NCI-H1694 treated with DMSO at 0.1 percent for 48 hours (cell line): Measurements from ENCODE around the gene SYT1.
"Not testable (repeated sequence)": the region's sequence is repeated elsewhere in the genome, so short reads cannot be mapped to it uniquely, and the experiment has no call there.

ENCODE experiments used
- DNase-seq: peaks from one replicate; lab custom pipeline; 2025; lab: John Stamatoyannopoulos, UW

SYT1 gene

DNA sequence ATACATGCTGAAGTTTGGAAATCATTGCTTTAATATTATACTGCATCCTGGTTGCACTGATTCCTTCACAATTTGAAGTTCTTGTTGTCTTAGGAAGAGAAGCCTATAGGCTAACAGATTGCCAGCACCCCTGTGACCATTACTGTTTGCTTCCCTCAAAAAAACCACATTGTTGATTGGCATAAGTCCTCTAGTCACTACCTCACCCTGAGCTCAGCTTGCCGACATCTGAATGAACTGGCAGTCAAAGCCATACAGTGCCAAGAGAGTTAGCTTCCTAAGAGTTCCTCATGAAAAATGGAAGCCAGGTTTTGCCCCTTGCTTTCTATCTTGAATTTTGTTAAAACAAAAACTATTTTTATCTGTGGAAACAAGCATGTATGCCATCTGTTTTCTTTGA lies 276.1 kb downstream of the SYT1 start:
- DNase-seq: no peak

DNA sequence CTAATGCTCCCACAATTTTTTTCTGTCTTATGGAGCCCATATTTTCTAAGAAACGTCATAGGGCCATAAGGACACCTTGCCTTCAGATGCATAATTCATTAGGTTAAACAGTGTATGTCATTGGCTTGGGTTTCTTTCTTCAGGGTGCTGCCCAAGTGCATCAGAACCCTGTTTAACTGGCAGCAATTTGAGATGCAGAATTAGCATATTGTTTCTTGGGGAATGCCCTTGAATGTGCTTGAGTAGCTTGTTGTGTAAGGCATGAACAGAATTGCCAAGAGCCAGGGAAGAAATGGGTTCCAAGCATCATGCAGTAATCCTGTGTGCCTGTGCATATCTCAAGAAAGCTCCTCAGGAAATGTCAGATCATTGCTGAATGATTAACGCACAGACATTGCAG lies 277.2 kb downstream of the SYT1 start:
- DNase-seq: no peak

DNA sequence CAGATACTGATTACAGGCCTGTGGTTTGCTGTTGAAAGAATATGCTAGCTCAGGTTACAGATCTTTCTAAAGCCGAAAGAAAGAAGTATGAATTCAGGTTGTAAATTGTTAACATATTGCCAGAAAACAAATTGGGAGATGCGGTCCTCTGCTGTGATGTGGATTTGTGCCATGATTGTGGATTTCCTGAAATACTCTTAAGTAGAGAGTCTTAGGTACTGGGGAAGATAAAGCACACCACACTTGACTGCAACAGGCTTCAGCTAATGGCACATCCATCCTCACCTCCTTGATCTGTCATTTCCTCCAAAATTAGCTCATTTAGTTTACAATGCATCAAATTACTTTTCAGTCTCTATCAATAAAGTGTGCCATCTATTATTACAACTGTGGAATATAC lies 279.2 kb downstream of the SYT1 start:
- no peak for DNase-seq

DNA sequence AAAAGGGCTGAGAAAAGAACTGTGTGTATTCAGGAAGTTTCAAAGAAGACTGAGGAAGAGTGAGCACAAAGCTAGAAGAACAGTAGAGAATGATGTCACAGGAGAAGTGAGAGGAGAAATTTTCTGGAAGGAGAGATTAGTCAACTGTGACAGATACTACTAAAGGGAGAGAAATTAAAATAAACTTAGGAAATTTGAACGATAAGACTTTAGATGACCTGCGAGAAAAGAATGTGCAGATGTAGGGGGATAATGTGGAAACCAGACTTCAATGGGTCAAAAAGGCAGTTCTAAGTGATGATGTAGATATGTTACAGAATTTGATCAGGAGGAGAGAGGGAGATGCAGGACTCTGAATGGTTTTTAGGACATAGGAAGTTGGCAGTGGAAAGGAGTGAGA lies 287.4 kb downstream of the SYT1 start:
- DNase-seq: no peak

DNA sequence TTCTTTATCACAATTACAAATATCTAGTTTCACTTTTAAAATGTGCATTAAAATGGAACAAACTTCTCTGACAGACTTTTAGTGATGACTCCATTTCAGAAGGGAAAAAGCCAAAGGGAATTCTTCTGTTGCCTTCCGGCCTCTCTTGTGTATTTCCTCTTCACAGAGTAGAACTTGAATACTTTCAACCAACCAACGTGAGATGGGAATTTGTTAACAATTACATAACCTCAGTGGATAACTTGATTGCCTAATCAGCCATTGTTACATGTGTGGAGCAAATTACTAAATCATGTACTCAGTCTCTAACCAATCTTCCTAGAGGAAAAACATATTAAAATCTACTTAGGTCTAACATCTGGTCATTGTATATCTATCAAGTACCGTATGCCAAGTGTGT lies 291.1 kb downstream of the SYT1 start:
- no peak for DNase-seq

DNA sequence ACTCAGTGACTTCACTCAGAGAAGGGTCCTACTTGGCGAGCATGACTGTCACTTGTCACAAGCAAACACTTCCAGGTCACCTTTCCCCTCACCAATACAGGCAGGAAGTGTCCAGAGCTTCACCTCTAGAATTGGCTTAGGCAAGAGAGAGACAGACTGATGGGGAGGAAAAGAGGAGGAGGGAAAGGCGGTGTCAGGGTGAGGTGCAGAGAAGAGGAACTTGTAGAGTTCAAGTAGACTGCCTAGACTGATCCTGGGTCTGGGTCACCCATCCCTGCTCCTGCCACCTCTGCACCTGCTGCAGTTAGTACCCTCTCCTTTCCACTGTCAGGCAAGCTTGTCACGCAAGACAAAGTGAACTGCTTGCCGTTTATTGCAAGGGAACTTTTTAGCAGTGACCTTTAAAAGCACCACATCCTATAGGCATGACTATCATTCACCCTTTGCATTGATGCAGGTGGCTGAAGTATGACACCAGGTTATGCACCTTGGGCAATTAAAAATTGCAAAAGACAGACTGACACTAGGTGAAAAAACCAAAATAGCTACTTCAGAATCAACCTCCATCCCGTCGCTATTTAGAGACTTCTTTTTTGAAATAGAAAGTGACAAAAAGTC lies 292.4 kb downstream of the SYT1 start:
- no peak for DNase-seq

DNA sequence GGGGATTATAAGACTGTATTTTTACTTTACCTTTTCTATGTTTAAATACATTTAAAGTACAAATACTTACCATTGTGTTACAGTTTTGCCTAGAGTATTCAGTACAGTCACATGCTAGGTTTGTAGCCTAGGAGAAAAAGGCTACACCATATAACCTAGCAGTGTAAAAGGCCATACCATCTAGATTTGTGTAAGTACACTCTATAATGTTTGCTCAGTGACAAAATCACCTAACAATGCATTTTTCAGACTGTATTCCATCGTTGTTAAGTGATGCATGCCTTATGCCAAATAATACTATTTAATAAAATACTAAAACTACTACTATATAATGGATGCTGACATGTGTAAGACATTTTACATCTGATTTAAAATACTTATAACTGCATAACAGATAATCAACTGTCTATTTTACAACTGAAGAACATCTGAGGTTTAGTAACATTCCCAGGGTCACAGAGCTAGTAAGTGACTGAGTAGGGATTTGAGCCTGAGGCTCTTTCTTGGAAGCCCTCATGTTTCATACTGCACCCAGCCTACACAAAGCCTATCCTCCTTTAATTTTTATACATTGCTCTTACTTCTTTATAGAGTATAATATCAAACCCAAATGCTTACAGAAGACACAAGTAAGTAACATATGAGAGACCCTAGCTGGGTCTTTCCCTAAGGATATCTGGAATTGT lies 296.8 kb downstream of the SYT1 start:
- no peak for DNase-seq

DNA sequence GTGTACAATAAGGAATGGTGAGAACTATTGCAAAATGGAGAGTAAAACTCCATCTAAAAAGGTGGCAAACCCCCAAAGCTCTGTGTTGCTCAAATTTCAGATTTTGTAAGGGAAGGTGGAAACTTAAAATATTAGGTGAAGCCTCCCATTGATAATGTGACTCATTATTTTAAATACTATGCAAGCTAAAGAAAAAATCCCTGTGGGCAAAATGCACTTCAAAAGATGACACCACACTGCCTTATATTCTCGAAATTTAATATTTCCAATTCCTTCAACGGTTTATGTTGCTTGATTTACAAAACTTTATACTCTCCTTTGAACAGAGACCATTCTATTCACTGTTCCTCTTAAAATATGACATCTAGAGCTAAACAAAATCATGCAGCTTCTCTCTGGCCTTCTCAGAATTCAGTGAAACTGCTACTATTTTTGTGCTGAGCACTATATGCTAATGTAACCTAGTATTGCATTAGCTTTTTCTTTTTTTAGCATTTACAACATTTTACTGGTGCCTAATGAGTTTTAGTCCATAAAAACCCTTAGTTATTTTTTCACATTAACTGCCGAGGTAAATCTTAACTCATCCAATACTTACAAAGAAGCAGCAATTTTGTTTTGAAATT lies 297.7 kb downstream of the SYT1 start:
- no peak for DNase-seq

DNA sequence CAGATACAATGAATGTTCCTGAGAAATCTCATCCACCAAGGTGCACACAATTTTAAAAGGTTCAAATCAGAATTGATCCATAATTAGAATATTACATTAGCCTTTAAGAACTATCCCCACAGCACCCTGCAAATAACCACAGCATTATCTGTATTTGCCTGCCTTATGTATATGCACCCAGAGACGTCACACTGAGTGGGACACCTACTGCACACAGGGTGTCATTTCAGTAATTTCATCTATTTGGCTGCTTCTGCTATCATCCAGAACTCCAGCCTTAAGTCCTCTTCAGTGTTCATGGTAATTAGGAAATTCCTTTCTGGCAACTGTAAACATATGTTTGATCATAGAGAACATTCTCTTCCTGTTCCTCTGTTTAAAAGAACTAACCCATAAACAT lies 298.4 kb downstream of the SYT1 start:
- DNase-seq: no peak

DNA sequence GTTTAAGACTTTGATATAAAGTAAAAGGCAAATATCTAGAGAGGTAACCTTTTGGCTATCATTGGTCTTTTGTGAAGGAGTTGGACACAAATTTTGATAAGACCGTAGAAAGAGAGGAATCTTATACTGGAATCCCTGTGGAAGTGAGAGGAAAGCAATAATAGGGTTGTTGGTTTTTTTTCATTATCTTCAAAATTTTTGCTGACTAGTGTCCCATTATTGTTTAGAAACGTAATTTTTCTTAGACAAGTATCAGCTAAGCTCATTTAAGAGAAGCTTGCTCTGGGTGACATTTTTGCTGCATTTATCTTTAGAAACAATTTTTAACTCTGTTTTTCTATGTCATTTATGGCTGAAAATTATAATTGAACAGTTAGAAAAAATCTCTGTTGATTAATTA lies 300.3 kb downstream of the SYT1 start:
- no peak for DNase-seq

DNA sequence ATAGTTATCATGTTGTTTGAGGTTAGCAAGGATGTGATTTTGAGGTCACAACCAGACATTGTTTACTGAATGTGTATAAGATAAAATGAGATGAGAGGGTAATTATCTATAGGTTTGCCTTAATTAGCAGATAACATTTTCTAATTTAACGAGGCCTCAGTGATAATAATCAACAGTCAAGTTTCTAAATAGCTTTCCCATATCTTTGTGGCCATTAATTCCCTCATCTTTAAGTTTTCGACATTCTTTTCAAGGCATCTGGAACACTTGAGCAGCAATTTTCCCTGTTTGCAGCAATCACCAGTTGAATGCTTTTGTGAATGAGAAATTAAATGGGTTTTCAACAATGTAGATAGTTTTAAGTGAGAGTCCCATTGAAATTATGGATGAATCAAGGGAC lies 304.1 kb downstream of the SYT1 start:
- DNase-seq: no peak

DNA sequence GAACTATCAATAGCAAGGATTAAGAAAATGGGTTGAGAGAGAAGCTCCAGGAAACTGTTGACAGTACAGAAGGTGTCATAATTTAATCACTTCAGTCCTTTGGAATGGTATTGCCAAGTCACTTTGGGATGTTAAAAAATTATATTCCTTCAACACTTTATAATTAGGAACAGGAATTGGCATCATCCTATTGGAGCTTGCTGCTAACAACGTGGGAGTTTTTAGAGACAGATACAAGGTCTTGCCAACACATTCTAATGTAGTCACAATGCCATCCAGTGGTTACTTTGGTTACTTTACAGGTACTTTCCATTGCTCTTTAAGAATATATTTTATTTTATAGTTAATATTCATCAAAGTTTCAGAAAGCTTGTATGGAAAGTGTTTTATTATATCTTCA lies 310.1 kb downstream of the SYT1 start:
- DNase-seq: peak; percentile 0

DNA sequence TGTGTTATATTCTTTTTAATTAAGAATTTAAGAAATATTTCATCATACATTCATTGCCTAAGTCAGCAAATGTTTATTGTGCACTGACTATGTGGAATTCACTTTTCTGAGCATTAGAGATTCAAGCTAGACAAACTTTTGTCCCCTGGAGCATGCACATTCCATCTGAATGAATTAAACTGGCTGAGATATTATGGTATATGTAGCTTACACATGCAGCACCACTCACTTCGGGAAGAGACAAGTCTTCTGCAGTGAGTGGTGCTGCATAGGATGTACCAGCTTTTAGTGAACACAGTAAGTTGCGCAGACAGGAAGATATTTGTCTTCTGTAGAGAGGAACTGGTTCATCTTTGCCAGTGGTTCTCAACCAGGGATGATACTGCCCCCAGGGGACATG lies 318.4 kb downstream of the SYT1 start:
- no peak for DNase-seq

DNA sequence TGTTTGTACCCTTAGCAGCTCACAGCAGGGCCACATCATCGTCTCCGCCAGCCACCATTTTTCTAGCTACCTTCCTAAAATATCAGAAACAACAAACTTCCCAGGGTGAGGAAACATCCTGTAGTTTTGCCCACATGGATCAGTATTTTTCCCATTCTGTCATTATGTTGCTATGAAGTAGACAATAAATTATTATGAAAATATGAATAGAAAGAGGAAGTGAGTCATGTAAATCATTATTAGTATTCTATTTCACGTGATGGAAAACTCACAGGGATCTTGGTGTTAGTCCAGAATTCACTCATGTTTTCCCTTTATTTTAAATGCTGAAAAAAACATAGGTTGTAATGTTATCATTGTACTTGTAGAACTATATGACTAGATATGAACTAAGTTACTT lies 319.4 kb downstream of the SYT1 start:
- no peak for DNase-seq

DNA sequence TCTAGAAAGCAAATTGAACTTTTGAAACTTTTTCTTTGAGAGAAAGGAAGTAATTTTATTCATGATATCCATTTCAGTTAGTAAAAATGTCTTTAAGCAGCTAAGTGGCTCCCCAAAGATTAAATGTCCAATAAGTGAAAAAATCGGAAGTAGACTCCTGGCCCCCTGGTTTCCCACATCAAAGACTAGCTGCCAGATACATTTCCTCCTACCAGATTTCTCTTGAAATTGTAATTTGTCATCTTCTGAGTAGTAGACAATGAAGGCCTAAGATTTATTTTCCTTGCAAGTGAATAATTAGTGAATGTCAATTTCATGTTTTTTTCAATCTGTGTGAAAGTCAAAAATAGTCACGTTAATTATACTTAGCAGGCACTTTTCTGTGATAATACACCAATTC lies 321.9 kb downstream of the SYT1 start:
- DNase-seq: no peak

DNA sequence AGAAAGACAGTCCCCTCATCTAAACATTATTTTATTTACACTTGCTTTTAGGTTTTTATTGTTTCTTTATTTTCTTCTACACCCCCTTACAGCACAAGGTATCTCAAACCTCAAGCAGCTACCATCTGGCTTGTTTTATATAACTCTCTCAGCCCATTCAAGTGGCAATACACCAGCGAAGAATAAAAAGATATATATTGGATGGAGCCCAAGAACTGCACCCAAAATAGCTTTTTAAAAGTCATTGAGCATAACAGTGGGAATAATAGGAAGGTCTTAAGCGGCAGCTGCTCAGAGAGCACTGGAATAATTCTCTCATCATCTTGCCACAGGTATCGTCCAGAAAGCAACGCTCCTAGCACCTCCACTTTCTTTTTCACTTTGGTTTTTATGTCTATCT lies 322.5 kb downstream of the SYT1 start:
- DNase-seq: peak; percentile 8

DNA sequence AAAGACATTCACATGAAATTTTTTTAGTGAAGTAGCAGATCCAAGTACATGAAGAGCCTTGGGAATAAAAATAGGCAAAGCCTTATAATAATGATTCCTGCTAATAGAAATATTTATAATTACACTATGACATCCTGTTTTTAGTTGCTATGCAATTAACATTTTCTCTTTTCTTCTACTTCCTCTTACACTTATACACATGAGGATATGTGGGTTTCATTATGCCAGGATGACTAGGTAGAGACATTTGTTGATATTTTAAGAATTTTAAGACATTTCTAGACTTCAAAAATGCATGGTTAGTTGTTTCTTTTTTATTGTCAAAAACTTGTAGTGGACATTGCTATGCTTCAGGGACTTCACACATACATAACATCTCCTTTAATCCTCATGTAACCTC lies 326.8 kb downstream of the SYT1 start:
- DNase-seq: no peak

DNA sequence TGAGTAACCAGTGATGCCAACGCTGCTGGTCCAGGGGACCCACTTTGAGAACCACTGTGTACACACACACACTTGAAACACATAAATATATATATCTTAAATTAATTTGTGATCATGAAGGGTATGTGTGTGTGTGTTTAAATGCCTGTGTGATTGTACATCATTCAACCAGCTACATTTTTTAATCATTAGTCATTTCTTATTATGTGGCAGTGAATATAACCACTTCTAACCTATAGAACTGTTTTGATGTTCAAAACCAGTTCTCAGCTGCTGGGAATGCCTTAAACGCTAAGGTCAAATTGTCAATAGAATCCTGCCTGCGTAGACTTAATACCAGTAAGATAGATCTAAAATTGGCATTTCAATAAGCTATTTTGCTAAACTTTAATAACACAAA lies 330.0 kb downstream of the SYT1 start:
- DNase-seq: no peak

DNA sequence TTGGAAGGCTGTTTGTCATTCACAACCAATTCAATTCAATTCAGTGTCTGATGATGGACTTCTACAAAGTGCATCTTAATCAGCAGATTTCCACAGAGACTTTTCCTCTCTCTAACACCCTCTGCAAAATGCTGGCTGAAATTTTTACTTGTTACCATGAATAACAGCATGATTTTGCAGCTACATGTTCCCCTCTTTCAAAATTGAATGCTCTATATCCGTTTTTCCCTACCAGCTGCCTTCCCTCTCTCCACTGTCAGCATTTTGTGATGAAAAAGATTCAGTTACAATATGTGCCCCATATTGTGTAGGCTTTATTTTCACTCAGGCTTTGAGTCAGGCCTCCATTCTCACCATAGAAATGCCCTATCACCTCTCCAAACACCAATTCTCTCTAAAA lies 334.6 kb downstream of the SYT1 start:
- no peak for DNase-seq

DNA sequence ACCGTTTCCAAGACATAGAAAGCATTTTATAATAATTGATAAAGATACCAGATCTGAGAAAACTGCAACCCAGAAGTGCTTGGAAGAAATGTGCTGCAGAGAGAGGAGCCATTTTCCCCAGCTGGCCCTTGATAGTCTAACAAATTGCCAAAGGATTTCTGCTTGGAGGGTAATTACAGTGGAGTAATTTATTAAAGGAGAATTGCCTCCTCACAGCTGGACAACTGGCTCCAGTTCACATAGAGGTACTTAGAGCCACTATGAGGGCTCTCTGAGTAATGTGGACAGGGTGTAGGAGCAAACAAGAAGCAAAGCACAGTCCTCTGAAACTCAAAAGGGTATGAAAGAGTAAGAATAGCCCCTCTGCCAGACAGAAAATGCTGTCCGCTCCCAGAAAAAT lies 335.6 kb downstream of the SYT1 start:
- no peak for DNase-seq

DNA sequence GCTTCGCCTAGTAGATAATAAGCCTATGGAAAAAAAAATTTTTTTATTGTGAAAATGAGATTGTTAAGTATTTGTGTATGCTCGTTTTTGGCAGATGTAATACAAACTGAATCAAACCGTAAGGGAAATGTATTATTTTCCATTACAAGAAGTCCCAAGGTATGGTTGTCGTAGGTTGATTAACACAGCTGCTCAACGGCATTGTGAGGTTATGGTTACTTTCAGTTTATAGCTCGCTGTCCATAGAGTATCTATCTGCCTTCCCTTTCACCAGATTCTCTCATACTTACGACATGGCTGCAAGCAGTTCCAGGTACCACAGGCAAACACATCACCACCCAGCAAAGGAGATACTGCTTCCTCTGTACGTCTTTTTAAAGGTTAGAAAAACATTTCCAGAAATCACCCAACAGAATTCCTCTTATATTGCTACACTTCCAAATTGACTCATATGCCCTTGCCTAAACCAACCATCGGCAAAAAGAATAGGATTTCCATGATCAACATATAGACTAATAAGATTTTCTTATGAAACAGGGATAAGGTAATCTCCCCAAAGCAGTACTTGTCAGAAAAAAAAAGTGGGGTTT lies 338.6 kb downstream of the SYT1 start:
- DNase-seq: no peak

DNA sequence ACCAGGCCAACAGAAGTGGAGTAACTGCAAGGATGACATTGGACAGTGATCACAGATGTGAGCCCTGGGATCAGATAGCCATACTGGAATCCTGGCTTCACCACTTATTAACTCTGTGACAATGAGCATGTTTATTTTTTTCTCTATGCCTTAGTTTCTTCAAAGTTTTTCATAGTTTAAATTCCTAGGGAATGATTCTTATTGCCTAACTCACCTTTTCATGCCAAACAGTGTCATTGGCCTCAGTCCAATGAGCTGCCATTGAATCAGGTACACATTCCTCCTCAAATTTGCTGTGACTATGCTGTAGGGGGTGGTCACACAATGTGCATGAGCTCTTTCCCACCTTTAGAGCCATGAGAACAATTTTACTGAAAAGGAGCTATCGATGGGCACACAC lies 342.3 kb downstream of the SYT1 start:
- DNase-seq: no peak

DNA sequence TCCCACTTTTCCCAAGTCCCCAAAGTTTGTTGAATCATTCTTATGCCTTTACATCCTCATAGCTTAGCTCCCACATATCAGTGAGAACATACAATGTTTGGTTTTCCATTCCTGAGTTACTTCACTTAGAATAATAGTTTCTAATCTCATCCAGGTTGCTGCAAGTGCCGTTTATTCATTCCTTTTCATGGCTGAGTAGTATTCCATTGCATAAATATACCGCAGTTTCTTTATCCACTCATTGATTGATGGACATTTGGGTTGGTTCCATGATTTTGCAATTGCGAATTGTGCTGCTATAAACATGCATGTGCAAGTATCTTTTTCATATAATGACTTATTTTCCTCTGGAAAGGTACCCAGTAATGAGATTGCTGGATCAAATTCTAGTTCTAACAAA lies 345.8 kb downstream of the SYT1 start:
- DNase-seq: not testable (repeated sequence)
